Activated T-helper 2 cell treated with anti-CD3 and anti-CD28 coated beads, Interferon-gamma antibody, Interleukin-2, Interleukin-4, amounts not matched to agents 10 μg/mL and 5 μg/mL and 100 μg/mL, durations not matched to agents 14 hours and 24 hours and 36 hours (primary cell): ENCODE measurements around the gene SPATA3. TPM values are rescaled to one million over a fixed set of nuclear protein-coding genes. Genes with fewer than 3 reads are reported as not detected.

Source experiments
- DNase-seq: peaks from one replicate; pipeline ENCODE4 v3.0.0; 2021; ENCODE audit warnings: low spot score
- H3K27ac Mint-ChIP-seq: one replicate; pipeline ENCODE4 v1.8.0; 2021; ENCODE audit warnings: mixed read lengths
- H3K27me3 Mint-ChIP-seq: one replicate; pipeline ENCODE4 v1.8.0; 2021; ENCODE audit warnings: low read depth, mixed read lengths
- H3K36me3 Mint-ChIP-seq: one replicate; pipeline ENCODE4 v1.8.0; 2021; ENCODE audit warnings: low read depth, mixed read lengths
- H3K4me1 Mint-ChIP-seq: one replicate; pipeline ENCODE4 v1.8.0; 2021; ENCODE audit warnings: low read depth, mixed read lengths
- H3K4me3 Mint-ChIP-seq: one replicate; pipeline ENCODE4 v1.8.0; 2021; ENCODE audit warnings: low read depth, mild to moderate bottlenecking, moderate library complexity, mixed read lengths
- H3K9me3 Mint-ChIP-seq: one replicate; pipeline ENCODE4 v1.8.0; 2021; ENCODE audit warnings: mixed read lengths
- intact Hi-C: fragments of 100-400 bp; cut with micrococcal nuclease; formaldehyde crosslinking; loops from one replicate; pipeline ENCODE4 v1.15.1; 2023
- total RNA-seq: library from RNA; stranded (reverse); gene quantifications from 2 replicates; pipeline ENCODE4 v1.2.3, GENCODE V29; 2022

Gene SPATA3
- total RNA-seq, 1 donor from 2014 or later: not detected

DNA sequence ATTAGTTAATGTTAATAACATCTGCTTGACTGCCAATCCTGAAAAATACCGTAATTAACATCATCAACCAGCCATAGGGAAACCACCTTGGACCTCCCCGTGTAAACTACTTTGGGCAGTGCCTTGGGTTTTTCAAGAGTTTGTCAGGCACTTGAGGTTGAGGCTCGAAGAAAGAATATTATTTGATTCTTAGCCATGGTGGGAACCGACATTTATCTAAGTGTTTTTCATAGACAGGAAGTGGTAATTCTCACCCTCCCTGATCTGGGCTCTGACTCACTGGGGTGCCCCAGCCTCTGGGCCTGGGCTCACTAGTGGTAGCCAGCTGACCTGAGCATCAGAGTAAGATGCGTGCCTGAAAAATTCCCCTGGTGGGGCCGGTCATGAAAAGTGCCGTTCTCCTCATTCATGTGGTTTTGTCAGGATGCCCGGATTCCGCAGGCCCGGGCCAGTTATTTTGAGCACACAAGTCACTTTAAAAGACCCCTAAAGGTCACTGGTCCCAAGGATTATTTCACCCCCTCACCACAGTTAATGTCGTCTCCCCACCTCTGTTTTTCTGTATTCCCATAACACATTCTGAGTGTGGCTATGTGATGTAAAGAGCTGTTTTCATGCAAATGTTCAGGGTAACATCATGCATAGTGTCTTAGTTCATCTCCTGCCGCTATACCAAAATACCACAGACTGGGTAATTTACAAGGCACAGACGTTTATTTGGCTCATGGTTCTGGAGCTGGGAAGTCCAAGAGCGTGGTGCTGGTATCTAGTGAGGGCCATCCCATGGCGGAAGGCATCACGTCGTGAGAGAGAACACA is 21.6 kb upstream of the SPATA3 start:
- H3K9me3 Mint-ChIP-seq: peaks cover 4% of the 10 kb centered on the region

DNA sequence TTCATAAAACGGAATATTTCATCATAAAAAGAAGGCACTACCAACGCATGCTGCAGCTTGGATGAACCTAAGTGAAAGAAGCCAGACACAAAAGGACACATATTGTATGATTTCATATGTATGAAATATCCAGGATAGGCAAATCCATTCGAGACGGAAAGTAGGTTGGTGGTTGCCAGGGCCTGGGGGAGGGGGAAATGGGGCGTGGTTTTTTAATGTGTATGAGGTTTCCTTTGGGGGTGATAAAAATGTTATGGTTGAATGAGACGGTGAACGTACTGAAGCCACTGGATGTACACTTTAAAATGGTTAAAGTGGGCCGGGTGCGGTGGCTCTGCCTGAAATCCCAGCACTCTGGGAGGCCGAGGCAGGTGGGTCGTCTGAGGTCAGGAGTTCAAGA is 20.0 kb upstream of the SPATA3 start:
- Mint-ChIP-seq H3K4me3 (no peak overlapping the region), H3K36me3 (peaks cover 4% of the 10 kb centered on the region), H3K27ac (no peak overlapping the region), H3K9me3 (peaks cover 4% of the 10 kb centered on the region), H3K4me1 (peaks cover 60% of the 10 kb centered on the region), H3K27me3 (peaks cover 29% of the 10 kb centered on the region)
- no peak for DNase-seq
- intact Hi-C loops: no loop called here

More for the DNA sequence above, 21.6 kb upstream of the SPATA3 start:
- intact Hi-C loops: loop anchor here (1.0 kb wide), 4 partner anchors 10 to 55 kb away; no protein-coding TSS in a partner anchor
- Mint-ChIP-seq H3K4me1 (peaks cover 54% of the 10 kb centered on the region), H3K27ac (peak overlapping the region; percentile 89), H3K4me3 (peak overlapping the region; percentile 40), H3K27me3 (peaks cover 33% of the 10 kb centered on the region), H3K36me3 (peaks cover 4% of the 10 kb centered on the region)
- peak; percentile 57 for DNase-seq

DNA sequence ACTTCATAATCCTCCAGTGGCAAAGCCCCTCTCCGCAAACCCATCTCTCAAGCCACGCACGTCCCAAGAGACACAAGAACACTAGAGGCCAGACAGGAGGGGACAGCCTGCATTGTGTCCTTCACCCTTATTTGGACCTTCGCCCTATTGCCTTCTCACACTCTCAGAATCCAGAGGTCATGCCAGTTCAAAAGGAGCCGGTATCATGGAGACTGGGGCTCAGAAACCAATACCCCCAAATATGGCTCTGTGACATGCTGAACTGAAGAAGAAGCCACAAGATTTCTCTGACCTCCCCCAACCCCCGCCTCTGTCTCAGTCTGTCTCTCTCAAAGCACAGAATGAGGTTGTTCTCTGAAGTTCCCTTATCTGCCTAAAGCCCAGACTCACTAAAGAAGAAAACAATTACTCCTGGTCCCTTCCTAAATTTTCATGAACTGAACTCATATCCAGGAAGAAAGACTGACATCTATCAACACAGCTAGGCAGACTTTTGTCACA is 19.2 kb upstream of the SPATA3 start:
- peaks cover 4% of the 10 kb centered on the region for H3K36me3 Mint-ChIP-seq
- H3K4me3 Mint-ChIP-seq: no peak overlapping the region
- no peak for DNase-seq
- peaks cover 4% of the 10 kb centered on the region for H3K9me3 Mint-ChIP-seq
- peaks cover 33% of the 10 kb centered on the region for H3K27me3 Mint-ChIP-seq
- H3K27ac Mint-ChIP-seq: no peak overlapping the region
- intact Hi-C loops: no loop called here
- peaks cover 67% of the 10 kb centered on the region for H3K4me1 Mint-ChIP-seq

GRCh38 chr2:230980468-230980867 is 15.5 kb upstream of the SPATA3 start:
- intact Hi-C loops: no loop called here
- H3K9me3 Mint-ChIP-seq: no peaks in the 10 kb centered on the region
- peaks cover 69% of the 10 kb centered on the region for H3K4me1 Mint-ChIP-seq
- peaks cover 35% of the 10 kb centered on the region for H3K27me3 Mint-ChIP-seq
- no peak overlapping the region for H3K4me3 Mint-ChIP-seq
- peak overlapping the region; percentile 5 for H3K27ac Mint-ChIP-seq
- DNase-seq: no peak
- H3K36me3 Mint-ChIP-seq: no peaks in the 10 kb centered on the region

DNA sequence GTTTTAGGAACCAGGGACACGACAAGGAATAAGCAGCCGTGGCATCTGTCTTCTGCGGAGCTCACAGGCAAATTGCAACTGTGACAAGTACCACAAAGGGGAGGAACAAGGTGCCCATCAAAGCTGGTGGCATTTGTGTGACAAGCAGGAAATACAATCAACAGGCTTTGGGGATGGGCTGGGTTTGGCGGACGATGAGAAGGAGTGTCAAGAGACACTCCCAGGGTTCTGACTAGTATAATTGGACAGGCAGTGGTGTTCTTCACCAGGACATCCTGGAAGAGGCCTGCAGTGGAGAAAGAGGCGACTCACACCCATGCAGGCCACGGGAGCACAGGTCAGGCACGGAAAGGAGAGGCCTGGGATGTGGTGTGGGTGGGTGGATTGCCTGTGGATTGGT is 14.2 kb upstream of the SPATA3 start:
- Mint-ChIP-seq H3K27ac (no peak overlapping the region), H3K4me1 (peaks cover 71% of the 10 kb centered on the region), H3K36me3 (no peaks in the 10 kb centered on the region), H3K9me3 (no peaks in the 10 kb centered on the region), H3K4me3 (no peak overlapping the region), H3K27me3 (peaks cover 31% of the 10 kb centered on the region)
- no peak for DNase-seq
- intact Hi-C loops: no loop called here

GRCh38 chr2:230982126-230982525 is 13.8 kb upstream of the SPATA3 start:
- Mint-ChIP-seq H3K27me3 (peaks cover 29% of the 10 kb centered on the region), H3K27ac (no peak overlapping the region), H3K36me3 (no peaks in the 10 kb centered on the region), H3K4me3 (no peak overlapping the region), H3K4me1 (peaks cover 69% of the 10 kb centered on the region), H3K9me3 (no peaks in the 10 kb centered on the region)
- intact Hi-C loops: no loop called here
- DNase-seq: no peak

- no peaks in the 10 kb centered on the region for H3K36me3 Mint-ChIP-seq
- no peak for DNase-seq
Measured at GRCh38 chr2:230982528-230982927, 13.4 kb upstream of the SPATA3 start.

DNA sequence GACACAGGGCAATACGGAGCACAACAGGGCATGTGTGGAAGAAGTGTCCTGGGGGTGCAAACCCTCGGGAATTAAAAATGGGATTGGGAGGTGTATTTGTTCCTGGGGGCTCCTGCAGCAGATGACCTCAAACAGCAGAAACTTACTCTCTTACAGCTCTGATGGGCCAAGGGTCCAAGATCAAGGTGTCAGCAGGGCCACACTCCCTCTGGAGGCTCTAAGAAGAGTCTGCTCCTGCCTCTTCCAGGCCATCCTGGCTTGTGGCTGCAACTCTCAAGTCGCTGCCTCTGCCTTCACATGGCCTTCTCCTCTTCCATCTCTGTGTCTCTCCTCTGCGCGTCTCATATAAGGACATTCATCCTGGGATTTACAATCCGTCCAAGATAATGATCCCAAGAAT is 12.4 kb upstream of the SPATA3 start:
- H3K4me1 Mint-ChIP-seq: peaks cover 60% of the 10 kb centered on the region
- intact Hi-C loops: no loop called here

More at GRCh38 chr2:230982528-230982927, 13.4 kb upstream of the SPATA3 start:
- Mint-ChIP-seq H3K27ac (no peak overlapping the region), H3K4me3 (no peak overlapping the region), H3K4me1 (peaks cover 65% of the 10 kb centered on the region), H3K27me3 (peaks cover 26% of the 10 kb centered on the region), H3K9me3 (no peaks in the 10 kb centered on the region)
- intact Hi-C loops: no loop called here

DNA sequence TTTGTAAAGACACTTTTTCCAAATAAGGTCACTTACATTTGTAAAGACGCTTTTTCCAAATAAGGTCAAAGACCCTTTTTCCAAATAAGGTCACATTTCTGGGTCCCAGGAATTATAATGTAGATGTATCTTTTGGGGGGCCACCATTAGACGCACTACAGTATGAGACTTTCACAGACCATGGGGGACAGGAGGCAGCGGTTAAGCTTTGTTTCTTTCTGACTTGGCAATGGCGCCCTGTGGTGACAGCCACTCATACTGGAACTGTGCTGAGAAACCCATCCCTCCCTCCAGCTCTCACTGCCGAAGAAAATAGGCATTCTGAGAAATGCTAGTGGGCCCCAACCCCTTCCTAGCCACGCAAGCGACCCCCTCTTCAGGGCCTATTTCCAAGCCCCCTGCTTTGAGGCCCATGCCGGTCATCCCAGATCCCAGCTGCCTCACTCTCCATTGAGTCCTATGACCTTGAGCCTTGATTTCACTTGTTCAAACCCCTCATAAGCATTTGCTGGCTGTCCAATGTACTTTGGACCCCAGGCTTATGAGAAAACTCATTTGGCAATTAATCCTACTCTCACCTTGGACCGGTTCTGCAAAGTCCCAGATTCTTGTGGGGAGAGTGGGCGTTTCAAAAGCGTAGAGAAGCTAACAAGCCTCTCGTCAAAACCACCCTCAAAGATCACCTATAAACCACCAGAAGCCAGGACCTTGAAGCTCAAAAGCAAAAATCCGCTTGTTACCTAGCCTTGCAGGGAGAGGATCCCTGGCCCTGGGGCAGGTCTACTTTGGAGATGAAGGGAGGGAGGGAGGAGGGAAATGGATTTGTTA is 11.3 kb upstream of the SPATA3 start:
- H3K4me1 Mint-ChIP-seq: peaks cover 51% of the 10 kb centered on the region

More for the DNA sequence above, 12.4 kb upstream of the SPATA3 start:
- no peak for DNase-seq
- no peak overlapping the region for H3K27ac Mint-ChIP-seq
- H3K36me3 Mint-ChIP-seq: no peaks in the 10 kb centered on the region
- H3K4me3 Mint-ChIP-seq: no peak overlapping the region
- H3K9me3 Mint-ChIP-seq: no peaks in the 10 kb centered on the region
- peaks cover 35% of the 10 kb centered on the region for H3K27me3 Mint-ChIP-seq

DNA sequence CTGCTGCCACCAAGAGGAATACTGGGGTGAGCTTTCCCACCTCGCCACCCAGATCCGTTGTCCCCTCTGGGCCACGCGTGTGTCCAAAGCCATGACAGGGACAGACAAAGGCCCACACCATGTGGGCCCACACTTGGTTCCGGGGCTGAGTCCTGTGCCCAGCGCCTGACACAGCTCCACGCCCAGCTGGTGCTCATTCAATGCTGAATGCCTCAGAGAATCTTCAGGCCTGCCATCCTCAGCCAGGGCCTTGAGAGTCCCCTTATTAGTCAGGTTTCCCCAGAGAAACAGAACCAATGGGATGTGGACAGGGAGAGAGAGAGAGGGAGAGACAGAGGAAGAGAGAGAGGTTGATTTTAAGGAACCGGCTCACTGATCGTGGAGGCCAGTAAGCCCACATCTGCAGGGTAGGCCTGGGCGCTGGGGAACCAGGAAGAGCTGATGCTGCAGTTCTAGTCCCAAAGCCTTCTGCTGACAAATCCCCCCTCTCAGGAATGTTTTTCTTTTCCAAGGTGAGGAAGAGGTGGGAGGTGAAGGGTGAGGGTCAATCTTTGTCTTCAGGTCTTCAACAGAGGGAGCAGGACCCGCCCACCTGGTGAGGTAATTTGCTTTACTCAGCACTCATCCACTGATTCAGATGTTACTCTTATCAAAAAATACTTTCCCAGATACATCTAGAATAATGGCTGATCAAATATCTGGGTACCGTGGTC is 10.2 kb upstream of the SPATA3 start:
- Mint-ChIP-seq H3K36me3 (no peaks in the 10 kb centered on the region), H3K27ac (no peak overlapping the region), H3K4me3 (no peak overlapping the region), H3K4me1 (peaks cover 44% of the 10 kb centered on the region), H3K9me3 (no peaks in the 10 kb centered on the region), H3K27me3 (peaks cover 36% of the 10 kb centered on the region)
- DNase-seq: no peak
- intact Hi-C loops: loop anchor here (2.0 kb wide), 1 partner anchor 83 kb away; no protein-coding TSS in a partner anchor

More for the DNA sequence above, 11.3 kb upstream of the SPATA3 start:
- no peaks in the 10 kb centered on the region for H3K9me3 Mint-ChIP-seq
- no peaks in the 10 kb centered on the region for H3K36me3 Mint-ChIP-seq
- H3K27ac Mint-ChIP-seq: peak overlapping the region; percentile 44
- H3K4me3 Mint-ChIP-seq: peak overlapping the region; percentile 22
- intact Hi-C loops: loop anchor here (1.0 to 2.0 kb wide), 6 partner anchors 10 to 84 kb away; no protein-coding TSS in a partner anchor
- H3K27me3 Mint-ChIP-seq: peaks cover 32% of the 10 kb centered on the region
- peak; percentile 59 for DNase-seq

- intact Hi-C loops: loop anchor here (1.0 kb wide), 3 partner anchors 84 to 162 kb away; no protein-coding TSS in a partner anchor
- Mint-ChIP-seq H3K4me3 (peak overlapping the region; percentile 58), H3K27me3 (peaks cover 38% of the 10 kb centered on the region), H3K9me3 (no peaks in the 10 kb centered on the region), H3K4me1 (peaks cover 35% of the 10 kb centered on the region), H3K27ac (no peak overlapping the region), H3K36me3 (no peaks in the 10 kb centered on the region)
- DNase-seq: no peak
Measured at GRCh38 chr2:230986520-230987136, 9.3 kb upstream of the SPATA3 start.
